SKM-1 (cell line): ENCODE measurements around the gene C1QTNF2.

Experiments used
- DNase-seq: peaks from one replicate; lab custom pipeline; 2025; ENCODE audit not compliant: unreplicated experiment; lab: John Stamatoyannopoulos, UW

The C1QTNF2 gene

GRCh38 chr5:160375166-160375565 lies 4.7 kb upstream of the C1QTNF2 start:
- no peak for DNase-seq

GRCh38 chr5:160371294-160371693 lies 868 bp upstream of the C1QTNF2 start:
- DNase-seq: no peak

- no peak for DNase-seq
Measured at GRCh38 chr5:160370713-160371034, 248 bp upstream of the C1QTNF2 start.

- no peak for DNase-seq
Measured at GRCh38 chr5:160367885-160368284, 2.5 kb downstream of the C1QTNF2 start.

GRCh38 chr5:160367261-160367660 lies 3.2 kb downstream of the C1QTNF2 start:
- DNase-seq: no peak

GRCh38 chr5:160366230-160366629 lies 4.2 kb downstream of the C1QTNF2 start:
- DNase-seq: no peak

- DNase-seq: no peak
Measured at GRCh38 chr5:160363660-160364395, 6.6 kb downstream of the C1QTNF2 start.

GRCh38 chr5:160363211-160363610 lies 7.2 kb downstream of the C1QTNF2 start:
- no peak for DNase-seq

- DNase-seq: no peak
Measured at GRCh38 chr5:160361624-160362228, 8.7 kb downstream of the C1QTNF2 start.

GRCh38 chr5:160360310-160360709 lies 10.1 kb downstream of the C1QTNF2 start:
- no peak for DNase-seq

GRCh38 chr5:160359816-160360215 lies 10.6 kb downstream of the C1QTNF2 start:
- DNase-seq: no peak

GRCh38 chr5:160359242-160359641 lies 11.2 kb downstream of the C1QTNF2 start:
- no peak for DNase-seq

GRCh38 chr5:160357861-160358411 lies 12.5 kb downstream of the C1QTNF2 start:
- DNase-seq: no peak

- no peak for DNase-seq
Measured at GRCh38 chr5:160357394-160357793, 13.0 kb downstream of the C1QTNF2 start.

- no peak for DNase-seq
Measured at GRCh38 chr5:160356550-160357347, 13.7 kb downstream of the C1QTNF2 start.

GRCh38 chr5:160354666-160355065 lies 15.8 kb downstream of the C1QTNF2 start:
- DNase-seq: no peak

- no peak for DNase-seq
Measured at GRCh38 chr5:160353379-160353778, 17.0 kb downstream of the C1QTNF2 start.

GRCh38 chr5:160352308-160352707 lies 18.1 kb downstream of the C1QTNF2 start:
- DNase-seq: no peak

GRCh38 chr5:160349935-160350303 lies 20.5 kb downstream of the C1QTNF2 start:
- DNase-seq: no peak

- no peak for DNase-seq
Measured at GRCh38 chr5:160349249-160349934, 21.0 kb downstream of the C1QTNF2 start.

GRCh38 chr5:160348080-160348479 lies 22.3 kb downstream of the C1QTNF2 start:
- DNase-seq: no peak
